GM19452 (cell line): ENCODE data around the gene EVL.
"Not testable (repeated sequence)": the region's sequence is repeated elsewhere in the genome, so short reads cannot be mapped to it uniquely, and the experiment has no call there.

Experiments
- ATAC-seq: cut with Tn5 transposase; IDR thresholded peaks from one replicate; pipeline ENCODE4 v1.9.1; 2021; ENCODE audit not compliant: unreplicated experiment

EVL gene, protein sequence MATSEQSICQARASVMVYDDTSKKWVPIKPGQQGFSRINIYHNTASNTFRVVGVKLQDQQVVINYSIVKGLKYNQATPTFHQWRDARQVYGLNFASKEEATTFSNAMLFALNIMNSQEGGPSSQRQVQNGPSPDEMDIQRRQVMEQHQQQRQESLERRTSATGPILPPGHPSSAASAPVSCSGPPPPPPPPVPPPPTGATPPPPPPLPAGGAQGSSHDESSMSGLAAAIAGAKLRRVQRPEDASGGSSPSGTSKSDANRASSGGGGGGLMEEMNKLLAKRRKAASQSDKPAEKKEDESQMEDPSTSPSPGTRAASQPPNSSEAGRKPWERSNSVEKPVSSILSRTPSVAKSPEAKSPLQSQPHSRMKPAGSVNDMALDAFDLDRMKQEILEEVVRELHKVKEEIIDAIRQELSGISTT

DNA sequence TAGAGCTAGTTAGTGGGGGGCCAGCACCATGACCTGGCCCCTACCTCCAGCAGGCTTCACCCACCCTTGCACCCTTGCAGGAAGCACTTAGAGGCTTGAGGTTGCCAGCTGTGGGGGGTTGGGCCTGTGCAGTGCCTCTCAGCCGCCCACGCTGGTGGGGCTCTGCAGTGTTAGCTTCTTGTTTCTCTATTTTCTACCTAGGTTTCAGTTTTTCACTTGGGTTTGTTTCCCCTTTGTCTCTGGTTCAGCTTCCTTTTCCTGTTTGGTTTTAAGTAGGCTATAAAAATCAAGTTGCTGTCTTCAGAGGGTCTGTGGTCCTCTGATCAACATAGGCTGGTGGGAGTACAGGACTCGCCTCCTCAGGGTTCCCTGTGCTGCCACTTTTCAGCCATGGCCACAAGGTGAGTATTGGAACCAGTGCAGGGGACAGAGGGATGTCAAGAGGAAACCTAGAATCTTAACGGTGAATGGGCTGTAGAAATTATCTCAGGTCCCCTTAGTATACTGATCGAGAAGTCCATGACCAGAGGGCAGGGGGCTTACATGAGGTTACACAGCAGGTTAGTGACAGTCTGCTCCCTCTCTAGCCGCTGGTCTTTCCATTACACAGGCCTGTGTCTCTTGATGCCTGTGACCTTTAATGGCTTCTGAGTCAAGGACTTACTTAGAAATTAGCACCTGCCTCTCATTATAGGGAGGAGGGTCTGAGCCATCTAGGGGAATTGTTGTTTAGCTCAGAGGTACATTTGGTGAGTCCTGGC lies at the start of gene EVL:
Gene EVL (plus strand): TSS at position 312 of the 761 bp plus-strand sequence. CDS start 79 bp downstream, at position 391.
- ATAC-seq = peak; percentile 55

DNA sequence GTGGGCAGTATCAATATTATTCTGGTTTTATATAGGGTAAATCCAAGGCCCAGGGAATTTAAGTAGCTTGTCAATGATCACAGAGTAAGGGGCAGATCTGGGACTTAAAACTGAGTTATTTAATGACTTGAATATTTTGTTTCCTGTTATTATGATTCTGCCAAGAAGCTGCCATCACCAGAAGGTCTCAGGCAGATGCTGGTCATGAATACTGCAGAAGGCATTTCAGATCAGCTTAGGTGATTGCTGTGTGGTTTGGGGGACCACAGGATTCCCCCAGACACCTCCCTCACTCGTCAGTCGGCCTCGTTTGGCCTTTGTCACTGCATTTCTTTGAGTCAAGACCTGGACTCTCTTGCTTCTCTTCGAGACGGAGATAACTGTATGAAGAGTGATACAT lies 47.7 kb upstream of the EVL start:
- no peak for ATAC-seq

DNA sequence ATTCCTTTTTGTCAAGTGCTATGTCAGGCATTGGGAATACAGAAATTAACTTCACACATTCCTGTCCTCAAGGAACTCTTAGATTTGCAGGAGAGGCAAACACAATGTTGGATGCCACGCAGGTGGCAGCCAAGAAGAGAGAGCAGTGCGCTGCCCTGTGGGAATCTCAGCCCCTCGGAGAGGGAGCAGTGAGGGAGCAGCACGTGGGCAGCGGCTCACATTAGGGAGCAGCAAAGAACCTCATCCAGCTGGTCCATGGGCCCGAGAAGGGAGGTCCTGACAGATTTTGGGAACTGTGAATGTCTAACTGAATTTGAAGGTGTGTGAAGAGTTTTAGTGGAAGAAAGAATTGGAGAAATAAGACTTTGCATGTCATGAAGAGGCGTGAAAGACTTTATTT lies 47.2 kb upstream of the EVL start:
- ATAC-seq = no peak

DNA sequence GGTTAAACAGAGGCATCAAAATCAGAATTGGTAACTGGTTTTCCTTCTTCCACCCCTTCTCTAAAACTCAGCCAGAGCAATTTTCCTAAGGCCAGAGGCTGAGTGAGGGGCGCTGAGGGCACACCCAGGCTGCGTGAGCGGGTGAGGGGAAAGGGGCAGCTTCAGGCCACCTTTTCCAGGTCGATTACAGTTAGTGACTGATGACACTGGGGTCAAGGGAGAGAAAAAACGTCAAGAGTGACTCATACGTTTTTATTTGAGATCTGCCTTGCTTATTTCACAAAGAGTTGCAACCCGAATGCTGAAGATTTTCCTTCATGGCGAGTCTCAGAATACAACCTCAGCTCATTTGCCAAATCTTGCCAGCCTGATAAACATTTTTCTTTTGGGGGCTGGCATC lies 46.7 kb upstream of the EVL start:
- ATAC-seq = no peak

DNA sequence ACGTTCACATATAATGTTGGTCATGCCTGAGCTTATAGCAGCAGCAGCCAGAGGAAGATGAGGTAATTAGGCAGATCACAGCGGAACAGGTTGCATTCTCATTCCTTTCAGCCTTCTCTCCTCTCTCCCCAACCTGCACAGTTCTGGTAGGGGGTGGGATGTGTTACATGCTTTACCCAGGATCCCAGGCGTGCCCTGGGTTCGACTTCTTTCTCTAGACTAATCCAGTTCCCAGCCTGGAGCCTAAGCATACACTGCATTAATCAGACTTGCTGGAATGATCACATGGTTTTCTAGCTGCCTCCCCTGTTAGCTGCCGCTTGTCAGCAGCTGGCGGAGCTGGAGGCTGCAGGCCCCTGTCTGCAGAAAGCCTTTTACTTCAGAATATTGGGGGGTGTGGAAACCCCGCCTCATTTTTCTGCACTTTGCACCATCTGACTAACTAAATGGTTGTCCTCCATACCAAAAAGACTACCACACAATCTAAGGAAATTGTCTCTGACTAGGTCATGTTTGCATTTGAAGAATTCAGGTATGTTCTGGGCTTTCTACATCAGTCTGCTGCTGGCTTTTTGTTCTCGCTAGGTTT lies 46.0 kb upstream of the EVL start:
- no peak for ATAC-seq

DNA sequence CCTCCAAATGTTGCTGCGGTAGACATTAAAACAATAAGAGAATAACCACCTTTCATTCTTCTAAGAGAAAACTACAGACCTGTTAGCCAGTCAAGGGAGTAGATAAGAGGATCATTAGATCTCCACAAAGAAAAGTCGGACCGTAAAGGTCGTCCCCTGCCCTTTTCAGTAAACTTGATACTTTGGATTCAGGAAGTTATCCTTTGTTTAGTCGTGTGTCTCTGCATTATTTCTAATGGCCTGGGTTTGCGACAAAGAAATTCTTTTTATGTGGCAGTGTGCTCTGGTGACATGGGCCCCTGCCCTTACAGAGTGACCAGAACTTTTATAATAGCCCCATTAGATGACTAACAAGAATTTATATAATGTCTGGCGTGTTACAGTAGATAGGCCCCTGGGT lies 44.6 kb upstream of the EVL start:
- ATAC-seq = no peak

DNA sequence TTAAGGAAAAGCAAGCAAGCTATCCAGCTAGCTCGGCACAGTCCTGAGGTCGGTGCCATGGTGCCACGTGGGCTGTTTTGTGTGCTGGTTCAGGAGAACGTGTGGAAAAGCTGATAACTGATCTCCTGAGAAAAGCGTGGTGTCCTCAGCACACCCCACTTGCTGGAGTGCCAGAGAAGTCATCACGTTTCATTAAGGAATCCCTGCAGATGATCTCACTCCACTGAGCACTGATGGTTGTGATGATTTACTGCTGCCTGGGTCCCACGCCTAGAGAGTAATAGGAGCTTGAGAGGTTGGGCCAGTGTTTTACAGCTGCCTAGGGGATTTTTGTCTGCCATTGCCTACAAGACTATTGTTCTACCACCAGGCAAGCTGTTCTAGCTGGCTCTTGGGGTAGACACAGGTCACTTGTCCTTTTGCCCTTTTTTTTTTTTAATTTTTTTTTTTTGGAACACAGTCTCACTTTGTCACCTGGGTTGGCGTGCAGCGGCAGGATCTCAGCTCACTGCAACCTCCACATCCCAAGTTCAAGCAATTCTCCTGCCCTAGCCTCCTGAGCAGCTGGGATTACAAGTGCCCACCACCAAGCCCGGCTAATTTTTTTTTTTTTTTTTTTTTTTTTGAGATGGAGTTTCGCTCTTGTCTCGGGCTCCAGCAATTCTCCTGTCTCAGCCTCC lies 42.3 kb upstream of the EVL start:
- ATAC-seq = no peak

DNA sequence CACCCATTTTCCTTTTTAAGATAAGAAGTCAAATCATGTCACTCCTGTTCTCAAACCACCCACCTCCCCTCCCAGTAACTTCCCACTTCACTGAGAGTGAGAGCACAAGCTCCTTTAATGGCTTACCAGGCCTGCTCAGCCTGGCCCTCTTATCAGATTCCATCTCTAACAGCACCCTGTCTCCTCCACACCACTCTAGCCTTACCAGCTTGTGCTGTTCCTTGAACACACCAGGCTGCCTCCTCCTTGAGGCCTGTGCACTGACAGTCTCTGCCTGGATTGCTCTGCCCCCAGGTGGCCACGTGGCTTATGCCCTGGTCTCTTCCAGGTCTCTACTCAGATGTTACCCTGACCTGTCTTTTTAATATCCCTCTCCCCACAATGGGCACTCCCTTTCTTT lies 40.1 kb upstream of the EVL start:
- no peak for ATAC-seq

DNA sequence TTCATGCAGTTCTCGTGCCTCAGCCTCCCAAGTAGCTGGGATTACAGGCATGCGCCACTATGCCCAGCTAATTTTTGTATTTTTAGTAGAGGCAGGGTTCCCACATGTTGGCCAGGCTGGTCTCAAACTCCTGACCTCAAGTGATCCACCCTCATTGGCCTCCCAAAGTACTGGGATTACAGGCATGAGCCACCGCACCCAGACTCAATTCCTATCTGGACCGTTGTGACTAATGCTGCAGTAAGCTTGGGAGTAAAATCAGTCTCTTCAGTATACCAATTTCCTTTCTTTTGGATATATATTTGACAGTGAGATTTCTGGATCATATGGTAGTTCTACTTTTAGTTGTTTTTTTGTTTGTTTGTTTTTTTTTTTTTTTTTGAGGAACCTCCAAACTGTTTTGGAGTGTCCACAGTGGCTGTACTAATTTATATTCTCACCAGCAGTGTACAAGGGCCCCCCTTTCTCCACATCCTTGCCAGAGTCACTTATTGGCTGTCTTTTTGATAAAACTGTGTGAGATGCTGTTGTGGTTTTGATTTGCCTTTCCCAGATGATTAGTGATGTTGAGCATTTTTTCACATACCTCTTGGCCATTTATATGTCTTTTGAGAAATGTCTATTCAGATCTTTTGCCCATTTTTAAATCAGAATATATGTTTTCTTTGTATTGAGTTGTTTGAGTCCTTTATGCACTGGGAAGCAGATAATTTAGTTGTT lies 37.3 kb upstream of the EVL start:
- no peak for ATAC-seq

DNA sequence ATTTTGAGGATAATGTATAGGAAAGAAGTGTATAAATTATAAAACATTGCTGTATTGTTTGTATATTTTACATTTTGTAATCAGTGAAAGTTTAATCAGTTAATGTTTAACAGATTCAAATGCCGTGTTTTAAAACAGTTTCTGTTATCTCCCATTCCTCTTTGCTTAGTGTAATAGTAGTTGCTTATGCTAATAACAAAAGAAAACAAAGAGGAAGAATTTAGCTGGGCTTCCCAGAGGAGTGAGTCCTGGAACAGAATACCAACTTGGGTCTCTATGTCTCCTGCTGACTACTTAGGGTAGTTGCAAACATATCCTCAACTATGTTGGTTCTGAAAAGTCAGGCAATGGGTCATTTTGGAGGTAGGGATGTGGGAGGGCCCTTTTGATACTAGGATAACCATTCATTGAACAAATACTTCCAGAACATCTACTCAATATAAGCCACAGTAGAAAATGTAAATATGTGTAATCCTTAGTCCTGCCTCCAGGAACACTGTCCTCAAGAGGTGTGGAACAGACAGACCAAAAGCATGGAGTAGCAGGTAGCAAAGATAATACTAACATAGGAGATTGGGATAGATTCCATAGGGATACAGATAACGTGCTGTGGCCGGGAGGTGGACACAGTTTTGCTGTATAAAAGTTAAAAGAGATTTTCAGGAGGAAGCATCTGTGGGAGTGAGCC lies 36.1 kb upstream of the EVL start:
- no peak for ATAC-seq

DNA sequence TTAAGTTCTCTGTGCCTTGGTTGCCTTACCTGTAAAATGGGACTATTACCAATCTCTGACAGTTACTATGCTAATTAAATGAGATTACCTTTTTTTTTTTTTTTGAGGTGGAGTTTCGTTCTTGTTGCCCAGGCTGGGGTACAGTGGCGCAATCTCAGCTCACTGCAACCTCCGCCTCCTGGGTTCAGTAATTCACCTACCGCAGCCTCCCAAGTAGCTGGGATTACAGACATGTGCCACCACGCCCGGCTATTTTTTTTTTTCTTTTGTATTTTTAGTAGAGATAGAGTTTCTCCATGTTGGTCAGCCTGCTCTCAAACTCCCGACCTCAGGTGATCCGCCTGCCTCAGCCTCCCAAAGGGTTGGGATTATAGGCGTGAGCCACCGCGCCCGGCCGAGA lies 35.2 kb upstream of the EVL start:
- ATAC-seq = not testable (repeated sequence)

DNA sequence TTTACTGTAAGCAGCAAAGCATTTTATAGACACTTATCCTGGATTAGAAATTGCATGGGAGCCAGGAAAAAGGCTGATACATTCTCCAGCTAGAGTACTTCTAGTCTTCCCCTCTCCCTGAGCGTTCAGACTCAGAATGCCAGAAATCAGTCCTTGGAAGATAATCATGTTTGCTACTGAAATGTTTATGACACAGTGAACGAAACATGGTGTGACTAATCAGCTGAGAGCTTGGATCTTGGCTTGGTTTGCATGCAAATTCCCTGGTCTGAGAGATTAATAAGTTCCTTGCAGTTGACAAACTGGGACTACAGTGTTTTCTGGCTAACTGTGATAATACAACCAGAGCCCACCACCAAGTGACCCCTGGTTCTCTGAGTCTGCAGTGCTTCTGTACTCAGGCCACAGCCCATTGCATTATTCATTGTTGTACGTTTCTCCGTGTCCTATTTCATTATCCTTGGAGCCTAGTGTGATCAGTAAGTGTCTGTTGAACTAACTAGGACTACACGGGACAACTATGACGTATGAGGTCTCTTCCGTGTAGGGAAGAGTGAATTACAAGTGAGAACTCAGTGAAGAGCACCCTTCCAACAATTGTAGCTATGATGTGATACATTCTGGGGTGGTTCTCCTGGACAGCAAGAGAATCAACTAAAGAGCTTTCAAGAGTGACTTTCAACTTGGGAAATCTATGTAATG lies 34.6 kb upstream of the EVL start:
- no peak for ATAC-seq

DNA sequence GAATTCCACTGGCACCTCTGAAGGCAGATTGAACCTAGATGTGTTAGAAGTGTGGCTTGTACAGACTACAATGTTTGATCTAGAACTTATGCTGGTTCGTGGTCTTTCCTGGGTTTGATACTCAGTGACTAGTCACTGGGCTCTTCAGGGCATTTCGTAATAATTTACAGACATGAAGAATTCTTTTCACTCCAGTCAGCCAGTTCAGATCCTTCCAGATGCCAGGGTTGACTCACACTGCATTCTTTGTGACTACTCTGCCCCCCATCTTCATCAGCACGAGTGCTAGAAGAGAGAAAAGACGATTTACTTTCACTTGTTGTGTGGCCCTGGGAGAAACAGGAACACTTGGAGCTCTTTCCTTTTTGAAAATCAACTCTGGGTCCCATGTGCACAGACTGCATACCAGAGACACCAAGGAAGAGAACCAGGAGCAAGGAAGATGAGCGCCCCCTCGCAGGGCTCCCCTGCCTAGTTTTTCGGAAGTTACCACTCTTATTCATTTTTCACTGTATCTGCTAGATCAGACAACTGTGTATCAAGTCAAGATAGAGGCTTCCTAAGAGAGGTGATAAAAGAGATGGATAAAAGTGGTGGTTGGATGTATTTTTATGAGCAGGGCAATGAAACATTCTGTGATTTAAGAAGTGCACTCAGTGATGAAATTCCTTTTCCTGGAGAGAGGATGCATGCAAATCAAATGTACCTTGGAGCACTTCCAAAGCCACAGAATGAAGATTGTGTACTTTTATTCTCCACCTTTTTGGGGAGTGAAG lies 33.5 kb upstream of the EVL start:
- no peak for ATAC-seq

DNA sequence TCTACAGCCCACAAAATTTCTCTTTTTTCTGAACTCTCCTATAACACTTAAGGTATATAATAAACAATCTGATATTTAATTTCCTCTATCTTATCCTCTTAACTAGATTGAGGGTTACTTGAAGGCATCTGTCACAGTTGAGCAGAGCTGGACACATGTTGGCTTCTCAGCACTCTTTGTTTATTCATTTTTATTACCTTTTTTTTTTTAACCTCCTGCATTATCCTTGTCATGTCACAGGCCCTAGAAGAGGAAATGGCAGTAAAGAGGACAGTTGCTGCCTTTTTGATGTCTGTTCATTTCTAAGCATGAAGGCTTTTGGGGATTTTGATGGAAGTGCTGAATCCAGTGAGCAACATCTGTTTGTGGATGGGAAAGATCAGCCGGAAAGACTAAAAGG lies 32.5 kb upstream of the EVL start:
- no peak for ATAC-seq

DNA sequence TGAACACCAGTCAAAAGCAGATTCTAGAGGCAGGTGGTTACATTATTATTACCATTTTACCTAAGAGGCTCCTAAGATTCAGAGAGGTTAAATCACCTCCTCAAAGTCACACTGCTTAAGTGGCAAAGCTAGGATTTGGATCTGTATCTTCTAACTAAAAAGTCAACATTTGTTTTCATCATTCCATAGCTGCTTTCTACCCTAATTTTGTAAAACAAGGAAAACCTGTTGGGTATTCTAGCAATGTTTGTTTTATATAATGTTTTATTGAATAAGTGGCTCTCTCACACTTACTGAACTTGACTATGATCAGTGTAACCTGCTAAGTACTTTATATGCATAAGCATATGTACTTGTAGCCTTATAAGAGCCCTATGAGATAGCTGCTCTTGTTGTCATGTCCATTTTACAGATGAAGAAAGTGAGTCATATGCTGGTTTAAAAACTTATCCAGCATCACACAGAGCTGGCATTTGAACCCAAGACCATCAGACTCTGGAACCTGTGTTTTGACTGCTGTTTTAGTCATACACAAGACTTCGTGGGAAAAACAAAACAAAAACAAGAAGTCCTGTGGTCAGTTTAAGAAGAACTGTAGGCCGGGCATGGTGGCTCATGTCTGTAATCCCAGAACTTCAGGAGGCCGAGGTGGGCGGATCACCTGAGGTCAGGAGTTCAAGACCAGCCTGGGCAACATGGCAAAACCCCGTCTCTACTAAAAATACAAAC lies 31.7 kb upstream of the EVL start:
- ATAC-seq = no peak

DNA sequence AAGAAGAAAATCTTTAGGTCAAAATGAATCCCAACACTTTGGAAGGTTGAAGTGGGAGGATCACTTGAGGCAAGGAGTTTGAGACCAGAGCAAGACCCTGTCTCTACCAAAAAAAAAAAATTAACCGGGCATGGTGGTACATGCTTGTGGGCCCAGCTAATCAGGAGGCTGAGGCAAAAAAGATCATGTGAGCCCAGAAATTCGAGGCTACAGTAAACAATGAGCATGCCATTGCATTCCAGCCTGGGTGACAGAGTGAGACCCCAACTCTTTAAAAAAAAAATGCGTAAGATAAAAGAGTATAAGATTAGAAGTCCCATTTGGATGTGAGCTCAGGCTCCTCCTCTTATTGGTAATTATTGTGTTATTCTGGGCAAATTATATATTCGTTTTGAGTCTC lies 30.8 kb upstream of the EVL start:
- ATAC-seq = no peak

DNA sequence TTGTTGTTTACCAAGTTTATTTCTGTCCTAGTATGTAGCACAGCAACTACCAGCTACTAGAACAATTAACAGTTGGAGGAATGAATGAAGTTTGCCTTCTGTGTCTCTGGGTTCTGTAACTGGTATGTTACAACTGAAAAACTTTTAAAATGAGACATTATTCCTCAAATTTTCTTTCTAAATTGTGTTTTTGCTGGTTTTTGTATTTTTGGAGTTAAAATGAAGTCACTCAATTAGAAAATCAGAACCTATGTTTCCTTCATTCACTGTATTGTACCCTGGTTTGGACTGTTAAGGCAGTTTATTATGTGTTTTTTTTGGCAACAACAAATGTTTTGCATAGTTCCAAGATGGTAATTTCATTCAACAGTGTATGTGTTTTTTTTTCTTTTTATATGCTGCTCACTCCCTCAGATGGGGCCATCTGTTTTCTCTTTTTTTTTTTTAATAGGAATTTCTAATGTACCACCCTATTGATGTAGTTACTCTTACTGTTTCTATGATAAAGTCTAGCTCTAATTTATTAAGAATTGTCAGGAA lies 30.2 kb upstream of the EVL start:
- no peak for ATAC-seq

DNA sequence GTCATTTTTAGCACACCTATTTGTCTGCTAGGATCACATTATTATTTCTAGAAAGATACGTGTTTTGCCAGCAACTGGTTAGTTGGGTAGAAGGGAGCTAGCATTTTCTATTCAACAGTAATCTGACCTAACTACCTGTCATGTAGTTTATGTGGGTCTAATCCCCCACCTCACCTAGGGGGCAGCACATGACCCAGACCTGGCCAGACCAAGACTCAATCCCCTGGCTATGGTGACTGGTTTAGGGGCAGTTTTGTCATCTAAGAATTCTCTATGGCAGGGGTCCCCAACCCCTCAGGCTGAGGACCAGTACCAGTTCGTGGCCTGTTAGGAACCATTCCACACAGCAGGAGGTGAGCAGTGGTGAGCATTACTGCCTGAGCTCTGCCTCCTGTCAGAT lies 29.5 kb upstream of the EVL start:
- ATAC-seq = no peak
